ENCODE data around the gene YJU2. TPM values are rescaled to one million over a fixed set of nuclear protein-coding genes. Genes with fewer than 3 reads are reported as not detected.

Gene YJU2
- total RNA-seq, 1 experiment from 2014 or later, result 11.0 TPM

DNA sequence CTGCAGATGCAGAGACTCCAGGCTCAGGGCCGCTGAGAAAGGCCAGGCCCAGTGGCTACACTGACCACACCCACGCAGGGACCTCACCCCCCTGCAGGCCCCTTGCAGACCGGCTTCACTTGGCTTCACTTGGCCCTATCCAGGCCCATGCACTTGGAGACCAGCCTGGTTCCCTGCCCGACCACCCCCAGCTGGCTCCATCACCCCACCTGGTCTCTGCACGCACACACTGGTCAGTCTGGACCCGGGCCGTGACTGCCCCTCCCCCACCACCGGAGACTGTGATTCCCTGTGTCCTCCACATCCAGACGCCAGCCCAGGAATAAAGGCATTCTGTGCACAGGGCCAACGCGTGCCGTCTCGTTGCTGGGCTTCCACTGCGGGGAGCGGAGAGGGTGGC, 22.4 kb upstream of the YJU2 start:
- no TSS peak for BruUV-seq (replicated peaks)
- no peaks in the 10 kb centered on the region for H3K9me3 ChIP-seq (ENCODE audit: insufficient read depth, low read depth)
- no peaks in the 10 kb centered on the region for H3K27me3 ChIP-seq (ENCODE audit: insufficient read depth, low read depth)
- H2AFZ ChIP-seq, result no peak overlapping the region
- no peak overlapping the region for H3K4me3 ChIP-seq
- no peaks in the 10 kb centered on the region for H3K36me3 ChIP-seq (ENCODE audit: low read depth)
- no peak for DNase-seq
- intact Hi-C loops (cut with micrococcal nuclease; ENCODE audit: unreplicated experiment), result no loop called here
- TF ChIP-seq EZH2 (IDR thresholded peaks at IDR 0.05; ENCODE audit: low read depth), result no peak
- TF ChIP-seq, protein P1, sequence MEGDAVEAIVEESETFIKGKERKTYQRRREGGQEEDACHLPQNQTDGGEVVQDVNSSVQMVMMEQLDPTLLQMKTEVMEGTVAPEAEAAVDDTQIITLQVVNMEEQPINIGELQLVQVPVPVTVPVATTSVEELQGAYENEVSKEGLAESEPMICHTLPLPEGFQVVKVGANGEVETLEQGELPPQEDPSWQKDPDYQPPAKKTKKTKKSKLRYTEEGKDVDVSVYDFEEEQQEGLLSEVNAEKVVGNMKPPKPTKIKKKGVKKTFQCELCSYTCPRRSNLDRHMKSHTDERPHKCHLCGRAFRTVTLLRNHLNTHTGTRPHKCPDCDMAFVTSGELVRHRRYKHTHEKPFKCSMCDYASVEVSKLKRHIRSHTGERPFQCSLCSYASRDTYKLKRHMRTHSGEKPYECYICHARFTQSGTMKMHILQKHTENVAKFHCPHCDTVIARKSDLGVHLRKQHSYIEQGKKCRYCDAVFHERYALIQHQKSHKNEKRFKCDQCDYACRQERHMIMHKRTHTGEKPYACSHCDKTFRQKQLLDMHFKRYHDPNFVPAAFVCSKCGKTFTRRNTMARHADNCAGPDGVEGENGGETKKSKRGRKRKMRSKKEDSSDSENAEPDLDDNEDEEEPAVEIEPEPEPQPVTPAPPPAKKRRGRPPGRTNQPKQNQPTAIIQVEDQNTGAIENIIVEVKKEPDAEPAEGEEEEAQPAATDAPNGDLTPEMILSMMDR (conservative IDR thresholded peaks at IDR 0.05), result no peak
- no peaks in the 10 kb centered on the region for H3K79me2 ChIP-seq (ENCODE audit: low read depth)
- H3K4me1 ChIP-seq (replicated peaks; ENCODE audit: insufficient read depth), result no peaks in the 10 kb centered on the region
- ChIA-PET POLR2A (ENCODE audit: unreplicated experiment) (no interaction called here), CTCF (no interaction called here)
- H3F3A ChIP-seq (ENCODE audit: insufficient read depth, low read depth), result no peaks in the 10 kb centered on the region
- no peaks in the 10 kb centered on the region for H4K20me1 ChIP-seq (ENCODE audit: insufficient read depth)
- H3K27ac ChIP-seq, result no peak overlapping the region
- no peak overlapping the region for H3K4me2 ChIP-seq
- H3K9me2 ChIP-seq (ENCODE audit: insufficient read depth), result no peaks in the 10 kb centered on the region

DNA sequence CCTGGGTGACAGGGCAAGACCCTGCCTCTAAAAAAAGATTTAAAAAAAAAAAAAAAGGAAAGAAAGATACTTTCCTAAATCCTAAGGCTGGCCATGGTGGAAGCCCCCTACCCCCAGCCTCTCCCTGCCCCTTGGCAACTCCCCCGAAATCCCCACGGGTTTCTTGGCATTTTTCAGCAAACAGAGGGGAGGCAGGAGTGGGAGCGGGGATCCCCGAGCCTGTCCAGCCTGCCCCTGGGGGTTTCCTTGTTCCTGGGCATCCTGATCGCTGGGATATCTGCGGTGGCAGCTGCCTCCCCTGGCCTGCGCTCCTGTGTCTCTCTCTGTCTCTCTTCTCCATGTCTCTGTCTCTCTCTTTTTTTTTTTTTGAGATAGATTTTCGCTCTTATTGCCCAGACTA, 21.0 kb upstream of the YJU2 start:
- no TSS peak for BruUV-seq (replicated peaks)
- no peaks in the 10 kb centered on the region for H3K79me2 ChIP-seq (ENCODE audit: low read depth)
- POLR2A ChIA-PET (ENCODE audit: unreplicated experiment), result no interaction called here

DNA sequence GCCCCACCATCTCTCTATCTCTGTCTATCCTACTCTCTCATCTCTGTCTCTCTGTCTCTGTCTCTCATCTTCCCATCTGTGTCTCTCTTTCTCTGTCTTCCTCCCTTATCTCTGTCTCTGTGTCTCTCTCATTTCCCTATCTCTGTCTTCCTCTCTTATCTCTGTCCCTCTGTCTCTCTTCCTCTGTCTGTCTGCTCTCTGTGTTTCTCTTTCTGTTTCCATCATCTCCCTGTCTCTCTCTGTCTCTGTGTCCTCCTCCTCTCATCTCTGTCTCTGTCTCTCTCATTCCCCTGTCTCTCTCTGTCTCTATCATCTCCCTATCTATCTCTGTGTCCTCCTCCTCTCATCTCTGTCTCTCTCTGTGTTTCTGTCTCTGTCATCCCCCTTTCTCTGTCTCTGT, 19.1 kb upstream of the YJU2 start:
- Histone ChIP-seq H3F3A (ENCODE audit: insufficient read depth, low read depth) (no peaks in the 10 kb centered on the region), H3K36me3 (ENCODE audit: low read depth) (no peaks in the 10 kb centered on the region), H3K4me1 (replicated peaks; ENCODE audit: insufficient read depth) (no peaks in the 10 kb centered on the region), H3K79me2 (ENCODE audit: low read depth) (no peaks in the 10 kb centered on the region), H3K27ac (no peak overlapping the region), H3K4me3 (no peak overlapping the region), H3K9me2 (ENCODE audit: insufficient read depth) (no peaks in the 10 kb centered on the region), H2AFZ (no peak overlapping the region), H3K9me3 (ENCODE audit: insufficient read depth, low read depth) (no peaks in the 10 kb centered on the region), H4K20me1 (ENCODE audit: insufficient read depth) (no peaks in the 10 kb centered on the region), H3K4me2 (no peak overlapping the region), H3K27me3 (ENCODE audit: insufficient read depth, low read depth) (no peaks in the 10 kb centered on the region)
- no peak for TF ChIP-seq EZH2 (IDR thresholded peaks at IDR 0.05; ENCODE audit: low read depth)
- TF ChIP-seq, protein P1 (conservative IDR thresholded peaks at IDR 0.05), result no peak
- no peak for DNase-seq
- intact Hi-C loops (cut with micrococcal nuclease; ENCODE audit: unreplicated experiment), result no loop called here
- BruUV-seq (replicated peaks), result no TSS peak
- POLR2A ChIA-PET (ENCODE audit: unreplicated experiment), result no interaction called here
- CTCF ChIA-PET, result no interaction called here

More for the DNA sequence above, 21.0 kb upstream of the YJU2 start:
- intact Hi-C loops (cut with micrococcal nuclease; ENCODE audit: unreplicated experiment), result no loop called here
- H3K4me2 ChIP-seq, result no peak overlapping the region
- H3K9me3 ChIP-seq (ENCODE audit: insufficient read depth, low read depth), result no peaks in the 10 kb centered on the region
- CTCF ChIA-PET, result no interaction called here
- no peaks in the 10 kb centered on the region for H3K9me2 ChIP-seq (ENCODE audit: insufficient read depth)
- no peaks in the 10 kb centered on the region for H3F3A ChIP-seq (ENCODE audit: insufficient read depth, low read depth)
- H3K4me3 ChIP-seq, result no peak overlapping the region
- TF ChIP-seq, protein P1 (conservative IDR thresholded peaks at IDR 0.05), result no peak
- no peak for TF ChIP-seq EZH2 (IDR thresholded peaks at IDR 0.05; ENCODE audit: low read depth)
- H3K4me1 ChIP-seq (replicated peaks; ENCODE audit: insufficient read depth), result no peaks in the 10 kb centered on the region
- no peaks in the 10 kb centered on the region for H3K36me3 ChIP-seq (ENCODE audit: low read depth)
- no peaks in the 10 kb centered on the region for H4K20me1 ChIP-seq (ENCODE audit: insufficient read depth)
- no peak overlapping the region for H3K27ac ChIP-seq
- no peak for DNase-seq
- H2AFZ ChIP-seq, result no peak overlapping the region
- H3K27me3 ChIP-seq (ENCODE audit: insufficient read depth, low read depth), result no peaks in the 10 kb centered on the region

Data from PC-9 (cell line).